Breast epithelium (tissue), 4 donors: ENCODE results near the gene SCN11A. TPM values are rescaled to one million over a fixed set of nuclear protein-coding genes. Genes with fewer than 3 reads are reported as not detected.
A peak's percentile ranks its signal among the peaks of the same experiment; 100 is the strongest.

ENCODE experiments used
- DNase-seq, 2 donors: peaks; one replicate each; pipeline ENCODE4 v3.0.0-alpha.2; 2019; ENCODE audit warnings: low spot score in 2 of 2
- H3K27ac ChIP-seq, 2 donors: fragments of 200-600 bp; sonication (generic) in 1 of 2; one replicate each; pipeline ENCODE4 v1.5.1; 2016 to 2019; ENCODE audit warnings: mild to moderate bottlenecking in 1 of 2
- H3K27me3 ChIP-seq, 2 donors: fragments of 200-600 bp; sonication (generic) in 1 of 2; one replicate each; pipeline versions ENCODE4 v1.5.1 to v1.6.0; 2017 to 2019; ENCODE audit warnings: control low read depth in 1 of 2, mild to moderate bottlenecking in 1 of 2
- H3K36me3 ChIP-seq: fragments of 200-600 bp; one replicate; pipeline ENCODE4 v1.5.1; 2019
- H3K4me1 ChIP-seq, 2 donors: fragments of 200-600 bp; sonication (generic); one replicate each; pipeline ENCODE4 v1.5.1; 2016 to 2019; ENCODE audit warnings: control low read depth in 1 of 2
- H3K4me3 ChIP-seq, 3 donors: fragments of 200-600 bp; sonication (generic); 1 replicate in 2 of 3; 2 replicates in 1 of 3; pipeline ENCODE4 v1.5.1; 2016 to 2019; ENCODE audit warnings: mild to moderate bottlenecking in 3 of 3, moderate library complexity in 2 of 3
- H3K9me3 ChIP-seq, 2 donors: fragments of 200-600 bp; sonication (generic) in 1 of 2; one replicate each; pipeline ENCODE4 v1.5.1; 2016 to 2019; ENCODE audit warnings: control low read depth in 1 of 2
- CTCF ChIP-seq, 3 donors: fragments of 450-650 bp; IDR thresholded peaks; one replicate each; pipeline ENCODE4 v1.5.1; 2016 to 2017; ENCODE audit warnings: antibody characterized with exemption in 3 of 3, mild to moderate bottlenecking in 3 of 3, moderate library complexity in 3 of 3
- POLR2A ChIP-seq: fragments of 450-650 bp; IDR thresholded peaks from one replicate; pipeline ENCODE4 v1.6.1; 2016; ENCODE audit warnings: antibody characterized with exemption, mild to moderate bottlenecking, moderate library complexity
- POLR2AphosphoS5 ChIP-seq, 3 donors: sonication (generic); formaldehyde crosslinking; IDR thresholded peaks; one replicate each; pipeline ENCODE4 v1.6.1; 2017; ENCODE audit warnings: antibody characterized with exemption in 3 of 3
- intact Hi-C: fragments of 100-400 bp; cut with DNase I; formaldehyde crosslinking; loops from one replicate; pipeline ENCODE4 v1.15.1; 2023; ENCODE audit warnings: low total_unique reads
- total RNA-seq, 3 donors: library from RNA; depleted of rRNA; stranded (reverse); fragments of >200 nt; gene quantifications; one replicate each; pipeline ENCODE4 v1.1.0, GENCODE V29; 2016

Gene SCN11A
- total RNA-seq, 3 donors from 2014 or later, result 0.15 to 0.48 (median 0.33) TPM

- Histone ChIP-seq H3K4me1 (no peaks in the 10 kb centered on the region), H3K36me3 (no peaks in the 10 kb centered on the region), H3K27me3 (no peaks in the 10 kb centered on the region), H3K4me3 (no peak overlapping the region), H3K27ac (peak overlapping the region; percentile 66 to 77), H3K9me3 (peaks cover 0 to 4% of the 10 kb centered on the region in 2 donors)
- intact Hi-C loops, result no loop called here
- TF ChIP-seq CTCF (IDR thresholded peaks at IDR 0.05) (no peak), POLR2AphosphoS5 (IDR thresholded peaks at IDR 0.05) (no peak), POLR2A (no peak)
- DNase-seq, result peak in 1 of 2 donors; percentile 45
Measured at GRCh38 chr3:39013289-39013688, 38.5 kb downstream of the SCN11A start.

GRCh38 chr3:39011191-39011736, 40.5 kb downstream of the SCN11A start:
- H3K4me3 ChIP-seq, result no peak overlapping the region
- H3K27ac ChIP-seq, result no peak overlapping the region
- no peak for DNase-seq
- intact Hi-C loops, result no loop called here
- H3K9me3 ChIP-seq, result peaks cover 0 to 4% of the 10 kb centered on the region in 2 donors
- H3K27me3 ChIP-seq, result no peaks in the 10 kb centered on the region
- TF ChIP-seq CTCF (IDR thresholded peaks at IDR 0.05), result no peak
- no peak for TF ChIP-seq POLR2A
- no peak for TF ChIP-seq POLR2AphosphoS5 (IDR thresholded peaks at IDR 0.05)
- H3K4me1 ChIP-seq, result no peaks in the 10 kb centered on the region
- H3K36me3 ChIP-seq, result no peaks in the 10 kb centered on the region

- Histone ChIP-seq H3K4me1 (no peaks in the 10 kb centered on the region), H3K27me3 (no peaks in the 10 kb centered on the region), H3K36me3 (no peaks in the 10 kb centered on the region), H3K9me3 (peaks cover 0 to 4% of the 10 kb centered on the region in 2 donors), H3K4me3 (no peak overlapping the region), H3K27ac (no peak overlapping the region)
- no peak for DNase-seq
- intact Hi-C loops, result no loop called here
- TF ChIP-seq CTCF (IDR thresholded peaks at IDR 0.05) (no peak), POLR2AphosphoS5 (IDR thresholded peaks at IDR 0.05) (no peak), POLR2A (no peak)
Measured at GRCh38 chr3:39005295-39005694, 46.4 kb downstream of the SCN11A start.

Other genes with a start within 250 kb of the SCN11A start
- gene SCN10A, start 235.7 kb downstream of the SCN11A start, total RNA-seq, result not detected
- gene WDR48, start 72 bp upstream of the SCN11A start, total RNA-seq, result 10 to 100 TPM; 32.8 to 48.9 (median 33.8) TPM
- 10 to 100 TPM; 58.2 to 98.8 (median 77.3) TPM for gene GORASP1, start 55.7 kb upstream of the SCN11A start, total RNA-seq
- gene TTC21A, start 55.7 kb upstream of the SCN11A start, total RNA-seq, result 10 to 100 TPM in 2 of 3 donors, 1 to 10 TPM in 1; 5.9 to 16.1 (median 13.1) TPM
- gene CSRNP1, start 101.6 kb upstream of the SCN11A start, total RNA-seq, result 100 to 1,000 TPM in 1 of 3 donors, 10 to 100 TPM in 2; 30.2 to 112 (median 59.0) TPM
- gene XIRP1, start 140.7 kb upstream of the SCN11A start, total RNA-seq, result under 1 TPM in 1 of 3 donors, not detected in 2; 0.44 TPM
- 1 to 10 TPM in 2 of 3 donors, under 1 TPM in 1; 0.32 to 2.8 (median 1.3) TPM for gene CX3CR1, start 228.1 kb upstream of the SCN11A start, total RNA-seq